ENCODE measurements around the gene FAM3A. TPM values are rescaled to one million over a fixed set of nuclear protein-coding genes. Genes with fewer than 3 reads are reported as not detected.

Gene FAM3A
- total and polyA plus RNA-seq, 2 of the 8 experiments (the other 6 are each of a cell fraction or from before 2014, with no cell fraction given) = 16.2 to 18.6 TPM

- Histone ChIP-seq H2AFZ (ENCODE audit: low read length) (no peak overlapping the region), H3K56ac (replicated peaks; ENCODE audit: insufficient read length, low read depth, low read length) (no peak overlapping the region), H3K18ac (ENCODE audit: extremely low read depth, low read length) (no peak overlapping the region), H3K4me3 (ENCODE audit: extremely low read depth in 1 of 4, insufficient read depth in 2 of 4, low read depth in 3 of 4, low read length in 4 of 4) (no peak overlapping the region), H2AK5ac (ENCODE audit: low read depth, low read length) (no peak overlapping the region), H2BK12ac (ENCODE audit: low read depth, low read length) (no peak overlapping the region), H2BK120ac (replicated peaks; ENCODE audit: low read depth, low read length) (no peak overlapping the region), H3K4me2 (ENCODE audit: insufficient read depth in 1 of 2, low read depth in 2 of 2, low read length in 2 of 2) (no peak overlapping the region), H4K8ac (ENCODE audit: extremely low read depth, insufficient read depth, low read length) (no peak overlapping the region), H2BK5ac (ENCODE audit: low read depth, low read length) (no peak overlapping the region), H2BK15ac (ENCODE audit: low read length) (no peak overlapping the region), H3K27ac (ENCODE audit: low read depth, low read length) (no peak overlapping the region), H3K4ac (replicated peaks; ENCODE audit: insufficient read length, low read depth, low read length) (no peak overlapping the region), H3K79me1 (ENCODE audit: low read depth, low read length) (no peaks in the 10 kb centered on the region; the same call in 1 of the 2 replicates), H2BK20ac (ENCODE audit: low read length) (no peak overlapping the region), H3K9ac (replicated peaks in 1 of 4; ENCODE audit: extremely low read depth in 1 of 4, low read depth in 3 of 4, low read length in 3 of 4) (no peak overlapping the region), H3K23me2 (ENCODE audit: low read depth, low read length) (no peaks in the 10 kb centered on the region), H3K9me3 (ENCODE audit: insufficient read depth in 2 of 2, low read depth in 1 of 2, low read length in 1 of 2) (no peaks in the 10 kb centered on the region; a peak in 1 of 4 replicates), H3K79me2 (ENCODE audit: control insufficient read depth in 1 of 2, insufficient read depth in 2 of 2, low read length in 2 of 2) (no peaks in the 10 kb centered on the region), H3K4me1 (replicated peaks in 1 of 4; ENCODE audit: control insufficient read depth in 3 of 4, insufficient read depth in 4 of 4, low read length in 3 of 4) (peaks cover 0 to 3% (median 0%) of the 10 kb centered on the region in 4 experiments; a peak in 3 of 7 replicates), H4K91ac (replicated peaks; ENCODE audit: insufficient read length, low read length) (no peak overlapping the region), H3K27me3 (replicated peaks in 1 of 4; ENCODE audit: control insufficient read depth in 3 of 4, extremely low read depth in 1 of 4, insufficient read depth in 3 of 4, low read length in 3 of 4) (no peaks in the 10 kb centered on the region), H4K20me1 (replicated peaks in 1 of 2; ENCODE audit: control insufficient read depth in 1 of 2, insufficient read depth in 2 of 2, low read length in 2 of 2) (peaks cover 0 to 4% of the 10 kb centered on the region in 2 experiments), H3K14ac (ENCODE audit: insufficient read length) (no peak overlapping the region), H4K5ac (ENCODE audit: insufficient read length, low read depth, low read length) (no peak overlapping the region), H3K36me3 (ENCODE audit: control insufficient read depth in 2 of 4, insufficient read depth in 4 of 4, low read length in 3 of 4) (peaks cover 0 to 9% (median 4%) of the 10 kb centered on the region in 4 experiments; a peak in 6 of 8 replicates), H3K23ac (ENCODE audit: insufficient read length) (no peak overlapping the region)
- FAIRE-seq (no peak), DNase-seq (ENCODE audit: low read depth in 1 of 2, low spot score in 2 of 2) (no peak)
- ChIA-PET POLR2A (ENCODE audit: partially characterized antibody) (interaction anchor here (0.9 kb wide), 1 partner anchor 137 kb away, joined by 4 read pairs; no protein-coding TSS in a partner anchor), CTCF (ENCODE audit: partially characterized antibody) (no interaction called here)
- 90% methylated on average over 8 of the region's 8 CpGs; no CpG with 5 or more reads in 1 of the 2 experiments for WGBS, 2 experiments (ENCODE audit: extremely low coverage in 1 of 2, insufficient coverage in 1 of 2, insufficient read length in 1 of 2, insufficient replicate concordance in 2 of 2, low coverage in 1 of 2, low lambda C conversion rate in 2 of 2, missing lambda C conversion rate in 1 of 2)
- TF ChIP-seq CTBP2 (IDR thresholded peaks at IDR 0.05; ENCODE audit: borderline replicate concordance, insufficient read depth, insufficient read length, low read length) (no peak), TBP (IDR thresholded peaks at IDR 0.05; ENCODE audit: low read depth, low read length) (no peak), HDAC6 (IDR thresholded peaks at IDR 0.05; ENCODE audit: low read depth, low read length) (no peak)
Measured at GRCh38 chrX:154539077-154539476, 23.0 kb upstream of the FAM3A start.

Data from H1 (cell line).